ENCODE measurements around the gene CAVIN1. TPM values are rescaled to one million over a fixed set of nuclear protein-coding genes. Genes with fewer than 3 reads are reported as not detected.
"Not testable (repeated sequence)": the region's sequence is repeated elsewhere in the genome, so short reads cannot be mapped to it uniquely, and the experiment has no call there.

CAVIN1 gene
- total and polyA plus RNA-seq, 7 donors, result 11.8 to 519 (median 231) TPM

DNA sequence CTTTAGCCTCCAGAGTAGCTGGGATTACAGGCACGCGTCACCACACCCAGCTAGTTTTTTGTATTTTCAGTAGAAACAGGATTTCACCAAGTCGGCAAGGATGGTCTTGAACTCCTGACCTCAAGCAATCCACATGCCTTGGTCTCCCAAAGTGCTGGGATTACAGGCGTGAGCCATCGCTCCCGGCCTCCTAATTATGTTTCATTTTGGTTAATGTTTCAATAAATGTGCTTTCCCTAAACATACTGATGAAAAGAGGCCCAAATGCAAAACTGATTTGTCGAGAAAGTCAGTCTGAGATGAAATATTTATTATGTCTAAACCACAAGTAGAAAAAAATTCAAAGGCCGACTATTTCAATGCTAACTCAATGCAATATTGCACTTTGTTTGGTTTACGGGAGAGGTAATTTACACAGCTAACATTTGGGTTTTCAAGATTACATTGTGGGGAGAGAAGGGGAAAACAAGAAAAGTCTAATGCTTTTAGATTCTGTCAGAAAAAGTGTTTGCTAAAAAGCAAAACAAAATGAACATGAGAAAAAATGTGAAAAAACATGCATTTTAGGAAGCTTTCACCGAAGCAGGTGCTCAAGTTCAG, 44.6 kb downstream of the CAVIN1 start:
- Histone ChIP-seq H3K36me3 (no peaks in the 10 kb centered on the region), H3K4me1 (peaks cover 0 to 73% (median 49%) of the 10 kb centered on the region in 4 donors), H3K27ac (peak overlapping the region; percentile 73 to 86 (median 79)), H3K4me3 (peak overlapping the region; percentile 4 to 39 (median 35)), H3K27me3 (no peaks in the 10 kb centered on the region), H3K9me3 (no peaks in the 10 kb centered on the region)
- DNase-seq, result peak; percentile 14
- TF ChIP-seq POLR2A (IDR thresholded peaks at IDR 0.05) (no peak), POLR2AphosphoS5 (IDR thresholded peaks at IDR 0.05) (no peak), CTCF (IDR thresholded peaks at IDR 0.05) (no peak), EP300 (IDR thresholded peaks at IDR 0.05) (no peak)
- intact Hi-C loops (cut with DNase I), result no loop called here
- 17 to 37% methylated on average over 10 of the region's 10 CpGs for WGBS, 2 donors

DNA sequence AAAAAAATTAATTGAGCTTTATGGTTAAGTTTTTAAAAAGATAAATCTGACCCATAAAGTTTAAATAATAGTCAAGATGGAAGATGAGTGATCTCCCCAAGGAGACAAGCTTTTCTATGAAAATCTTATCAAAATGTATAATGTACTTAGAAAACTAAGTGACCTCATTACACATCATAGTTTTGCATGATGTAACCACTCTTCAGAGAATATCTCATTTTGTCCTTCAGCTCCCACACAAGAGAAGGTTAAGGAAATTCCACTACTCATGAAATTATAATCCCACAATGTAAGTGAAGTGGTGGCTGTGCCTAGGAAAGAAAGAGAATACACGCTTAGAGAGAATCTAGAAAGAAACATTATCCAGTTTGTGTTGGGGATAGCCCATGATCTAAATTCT, 49.2 kb downstream of the CAVIN1 start:
- Histone ChIP-seq H3K4me1 (peaks cover 0 to 30% (median 25%) of the 10 kb centered on the region in 4 donors), H3K27me3 (no peaks in the 10 kb centered on the region)
- WGBS, 2 donors, result 92 to 95% methylated on average over 1 of the region's 1 CpG

DNA sequence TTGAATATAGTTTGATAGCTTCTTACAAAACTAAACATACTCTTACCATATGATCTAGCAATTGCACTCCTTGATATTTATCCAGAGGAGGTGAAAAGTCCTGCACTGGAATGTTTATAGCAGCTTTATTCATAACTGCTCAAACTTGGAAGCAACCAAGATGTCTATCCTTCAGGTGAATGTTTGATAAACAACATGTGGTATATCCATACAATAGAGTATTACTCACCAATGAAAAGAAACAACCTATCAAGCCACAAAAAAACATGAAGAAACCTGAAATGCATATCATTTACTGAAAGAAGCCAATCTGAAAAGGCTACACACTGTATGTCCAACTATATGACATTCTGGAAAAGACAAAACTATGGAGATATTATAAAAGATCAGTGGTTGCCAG, 50.9 kb downstream of the CAVIN1 start:
- Histone ChIP-seq H3K36me3 (no peaks in the 10 kb centered on the region), H3K4me1 (peaks cover 0 to 21% (median 19%) of the 10 kb centered on the region in 4 donors), H3K4me3 (no peak overlapping the region), H3K27me3 (no peaks in the 10 kb centered on the region), H3K27ac (no peak overlapping the region), H3K9me3 (no peaks in the 10 kb centered on the region)
- DNase-seq, result no peak
- TF ChIP-seq POLR2A (IDR thresholded peaks at IDR 0.05), result no peak
- TF ChIP-seq EP300 (IDR thresholded peaks at IDR 0.05), result no peak
- no peak for TF ChIP-seq CTCF (IDR thresholded peaks at IDR 0.05)
- TF ChIP-seq POLR2AphosphoS5 (IDR thresholded peaks at IDR 0.05), result no peak
- intact Hi-C loops (cut with DNase I), result no loop called here

More for the DNA sequence above, 49.2 kb downstream of the CAVIN1 start:
- H3K36me3 ChIP-seq, result no peaks in the 10 kb centered on the region
- intact Hi-C loops (cut with DNase I), result no loop called here
- no peak overlapping the region for H3K4me3 ChIP-seq
- no peaks in the 10 kb centered on the region for H3K9me3 ChIP-seq
- TF ChIP-seq CTCF (IDR thresholded peaks at IDR 0.05), result no peak
- TF ChIP-seq EP300 (IDR thresholded peaks at IDR 0.05), result no peak
- no peak for TF ChIP-seq POLR2AphosphoS5 (IDR thresholded peaks at IDR 0.05)
- TF ChIP-seq POLR2A (IDR thresholded peaks at IDR 0.05), result no peak
- peak overlapping the region in 1 of 4 donors; percentile 86 for H3K27ac ChIP-seq
- DNase-seq, result no peak

DNA sequence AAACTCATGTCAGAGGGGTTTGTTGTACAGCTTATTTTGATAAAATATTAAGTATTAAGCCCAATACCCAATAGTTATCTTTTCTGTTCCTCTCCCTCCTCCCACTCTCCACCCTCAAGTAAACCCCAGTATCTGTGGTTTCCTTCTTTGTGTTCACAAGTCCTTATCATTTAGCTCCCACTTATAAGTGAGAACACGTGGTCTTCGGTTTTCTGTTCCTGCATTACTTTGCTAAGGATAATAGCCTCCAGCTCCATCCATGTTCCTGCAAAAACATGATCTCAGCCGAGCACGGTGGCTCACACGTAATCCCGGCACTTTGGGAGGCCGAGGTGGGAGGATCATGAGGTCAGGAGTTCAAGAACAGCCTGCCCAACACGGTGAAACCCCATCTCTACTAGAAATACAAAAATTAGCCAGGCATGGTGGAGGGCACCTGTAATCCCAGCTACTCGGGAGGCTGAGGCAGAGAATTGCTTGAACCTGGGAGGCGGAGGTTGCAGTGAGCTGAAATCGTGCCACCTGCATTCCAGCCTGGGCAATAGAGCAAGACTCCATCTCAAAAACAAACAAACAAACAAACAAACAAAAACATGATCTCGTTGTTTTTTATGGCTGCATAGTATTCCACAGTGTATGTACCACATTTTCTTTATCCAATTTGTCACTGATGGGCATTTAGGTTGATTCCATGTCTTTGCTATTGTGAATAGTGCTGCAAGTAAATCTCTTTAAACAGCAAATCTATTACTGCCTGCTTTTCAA, 54.1 kb downstream of the CAVIN1 start:
- peaks cover 0 to 42% (median 38%) of the 10 kb centered on the region in 4 donors for H3K4me1 ChIP-seq
- H3K27ac ChIP-seq; H3K9me3 ChIP-seq; H3K27me3 ChIP-seq; H3K36me3 ChIP-seq; H3K4me3 ChIP-seq; intact Hi-C loops (cut with DNase I): not testable (repeated sequence)
- DNase-seq, result peak; percentile 15
- WGBS, 2 donors, result 80 to 82% methylated on average over 12 of the region's 12 CpGs

- H3K36me3 ChIP-seq; H3K4me3 ChIP-seq; intact Hi-C loops (cut with DNase I); H3K27me3 ChIP-seq; H3K9me3 ChIP-seq; H3K27ac ChIP-seq: not testable (repeated sequence)
- peaks cover 0 to 47% (median 45%) of the 10 kb centered on the region in 4 donors for H3K4me1 ChIP-seq
- peak; percentile 6 for DNase-seq
- WGBS, 2 donors, result 80 to 83% methylated on average over 5 of the region's 5 CpGs
Measured at GRCh38 chr17:42368310-42368709, 54.7 kb downstream of the CAVIN1 start.

GRCh38 chr17:42366176-42367023, 56.7 kb downstream of the CAVIN1 start:
- H3K36me3 ChIP-seq; H3K9me3 ChIP-seq; DNase-seq; H3K27me3 ChIP-seq; intact Hi-C loops (cut with DNase I); H3K4me3 ChIP-seq: not testable (repeated sequence)
- Histone ChIP-seq H3K27ac (peak overlapping the region in 2 of 4 donors; percentile 0 to 27), H3K4me1 (peaks cover 0 to 66% (median 63%) of the 10 kb centered on the region in 4 donors)
- WGBS, 2 donors, result 86 to 87% methylated on average over 13 of the region's 13 CpGs

Data from sigmoid colon (tissue), 7 donors.